ENCODE data around the gene TFDP1. TPM values are rescaled to one million over a fixed set of nuclear protein-coding genes. Genes with fewer than 3 reads are reported as not detected.
"Not testable (repeated sequence)": the region's sequence is repeated elsewhere in the genome, so short reads cannot be mapped to it uniquely, and the experiment has no call there.

Gene TFDP1
- total RNA-seq, 1 donor from 2014 or later: 82.2 TPM

- ATAC-seq: no peak
Measured at GRCh38 chr13:113618455-113618854, 33.9 kb downstream of the TFDP1 start.

GRCh38 chr13:113620036-113620796, 35.7 kb downstream of the TFDP1 start:
- peak; percentile 32 for ATAC-seq

- no peak for ATAC-seq
Measured at GRCh38 chr13:113621046-113621445, 36.5 kb downstream of the TFDP1 start.

- ATAC-seq: not testable (repeated sequence)
Measured at GRCh38 chr13:113621498-113621897, 36.9 kb downstream of the TFDP1 start.

GRCh38 chr13:113621986-113622550, 37.5 kb downstream of the TFDP1 start:
- not testable (repeated sequence) for ATAC-seq

- no peak for ATAC-seq
Measured at GRCh38 chr13:113622791-113623490, 38.4 kb downstream of the TFDP1 start.

- no peak for ATAC-seq
Measured at GRCh38 chr13:113623491-113624234, 39.1 kb downstream of the TFDP1 start.

GRCh38 chr13:113624235-113624587, 39.7 kb downstream of the TFDP1 start:
- ATAC-seq: no peak

GRCh38 chr13:113624640-113625304, 40.2 kb downstream of the TFDP1 start:
- ATAC-seq: not testable (repeated sequence)

- ATAC-seq: no peak
Measured at GRCh38 chr13:113625965-113626721, 41.6 kb downstream of the TFDP1 start.

- ATAC-seq: no peak
Measured at GRCh38 chr13:113627136-113627535, 42.6 kb downstream of the TFDP1 start.

- ATAC-seq: peak; percentile 40
Measured at GRCh38 chr13:113628291-113629270, 44.0 kb downstream of the TFDP1 start.

GRCh38 chr13:113629866-113630265, 45.3 kb downstream of the TFDP1 start:
- no peak for ATAC-seq

GRCh38 chr13:113630296-113630695, 45.7 kb downstream of the TFDP1 start:
- ATAC-seq: no peak

- ATAC-seq: no peak
Measured at GRCh38 chr13:113630804-113631203, 46.3 kb downstream of the TFDP1 start.

GRCh38 chr13:113631341-113632095, 47.0 kb downstream of the TFDP1 start:
- ATAC-seq: no peak

GRCh38 chr13:113632706-113633484, 48.3 kb downstream of the TFDP1 start:
- ATAC-seq: no peak

GRCh38 chr13:113633485-113633873, 48.9 kb downstream of the TFDP1 start:
- no peak for ATAC-seq
